AG08395 (cell line): ENCODE measurements around the gene COA5.

ENCODE experiments used
- DNase-seq: peaks from one replicate; pipeline ENCODE4 v3.0.0; 2012; ENCODE audit warnings: mixed read lengths, low spot score

The COA5 gene

GRCh38 chr2:98551316-98551715 lies 57.0 kb downstream of the COA5 start:
- no peak for DNase-seq

- DNase-seq: no peak
These were observed 58.1 kb downstream of the COA5 start for GRCh38 chr2:98550165-98550564.
